Central memory CD8-positive, alpha-beta T cell (primary cell): ENCODE measurements around the gene INTS6.

Experiments
- ATAC-seq: fragments of 150-1000 bp; cut with Tn5 transposase; replicated peaks from 2 replicates; pipeline ENCODE4 v1.10.0; 2022; ENCODE audit warnings: mild to moderate bottlenecking, moderate FRiP score, moderate number of reproducible peaks; ENCODE audit not compliant: poor library complexity, severe bottlenecking; ENCODE audit errors: extremely low read depth
- DNase-seq, 2 donors: peaks; one replicate each; pipeline ENCODE4 v3.0.0; 2021; ENCODE audit warnings: low spot score in 2 of 2
- H3K27ac Mint-ChIP-seq: one replicate; pipeline ENCODE4 v1.8.0; 2022; ENCODE audit warnings: low read depth, mild to moderate bottlenecking, moderate library complexity, mixed read lengths
- H3K27me3 Mint-ChIP-seq: one replicate; pipeline ENCODE4 v1.8.0; 2022; ENCODE audit warnings: mixed read lengths
- H3K36me3 Mint-ChIP-seq: one replicate; pipeline ENCODE4 v1.8.0; 2022; ENCODE audit warnings: mild to moderate bottlenecking, moderate library complexity, mixed read lengths; ENCODE audit not compliant: insufficient read depth
- H3K4me1 Mint-ChIP-seq: one replicate; pipeline ENCODE4 v1.8.0; 2022; ENCODE audit warnings: mixed read lengths
- H3K4me3 Mint-ChIP-seq: one replicate; pipeline ENCODE4 v1.8.0; 2022; ENCODE audit warnings: mild to moderate bottlenecking, moderate library complexity, mixed read lengths
- H3K9me3 Mint-ChIP-seq: one replicate; pipeline ENCODE4 v1.8.0; 2022; ENCODE audit warnings: mixed read lengths

The INTS6 gene

DNA sequence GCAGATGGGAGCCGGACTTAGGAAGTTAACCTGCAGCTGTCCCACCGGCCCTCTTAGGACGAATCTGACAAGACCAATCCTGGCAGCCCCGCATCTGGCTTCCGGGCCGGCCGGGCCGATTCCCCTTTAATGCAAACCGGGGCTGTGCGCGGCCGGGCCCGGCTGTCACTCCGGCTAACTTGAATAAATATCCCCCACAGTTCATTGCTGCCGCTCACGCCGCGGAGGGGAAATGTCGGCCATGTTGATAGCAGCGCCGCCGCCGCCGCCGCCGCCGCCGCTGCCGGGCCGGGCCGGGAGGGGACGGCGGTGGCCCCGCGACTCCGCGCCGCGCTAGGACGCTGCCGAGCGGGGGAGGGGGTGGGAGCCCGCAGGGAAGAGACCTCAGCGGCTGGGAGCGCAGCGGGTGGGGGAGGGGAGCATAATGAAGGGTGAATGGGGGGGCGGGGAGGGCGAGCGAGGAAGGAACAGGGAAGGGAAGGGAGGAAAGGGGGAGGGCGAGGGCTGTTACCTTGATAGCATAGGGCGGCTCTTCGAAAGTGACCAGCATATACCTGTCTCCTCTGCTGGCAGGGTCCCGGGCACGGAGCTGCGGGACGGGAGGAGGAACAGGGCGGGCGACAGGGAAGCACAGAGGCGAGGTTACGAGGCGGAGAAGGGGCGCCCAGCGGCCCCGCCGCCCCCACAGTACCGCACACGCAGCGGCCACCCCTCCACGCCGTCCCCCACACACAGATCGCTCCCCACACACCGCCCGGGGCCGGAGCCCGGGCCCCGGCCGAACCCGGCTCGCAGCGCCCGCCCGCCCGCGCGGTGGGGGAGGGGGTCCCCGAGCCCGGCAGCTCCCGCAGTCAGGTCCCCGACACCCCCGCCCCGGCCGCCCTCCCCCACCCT lies 1.1 kb downstream of the INTS6 start:
- peak overlapping the region; percentile 81 for H3K4me3 Mint-ChIP-seq
- peaks cover 36% of the 10 kb centered on the region for H3K4me1 Mint-ChIP-seq
- ATAC-seq (peak; percentile 15), DNase-seq (peak; percentile 59 to 66)
- H3K27ac Mint-ChIP-seq: peak overlapping the region; percentile 94
- no peaks in the 10 kb centered on the region for H3K27me3 Mint-ChIP-seq
- H3K9me3 Mint-ChIP-seq: no peaks in the 10 kb centered on the region
- H3K36me3 Mint-ChIP-seq: peaks cover 32% of the 10 kb centered on the region

DNA sequence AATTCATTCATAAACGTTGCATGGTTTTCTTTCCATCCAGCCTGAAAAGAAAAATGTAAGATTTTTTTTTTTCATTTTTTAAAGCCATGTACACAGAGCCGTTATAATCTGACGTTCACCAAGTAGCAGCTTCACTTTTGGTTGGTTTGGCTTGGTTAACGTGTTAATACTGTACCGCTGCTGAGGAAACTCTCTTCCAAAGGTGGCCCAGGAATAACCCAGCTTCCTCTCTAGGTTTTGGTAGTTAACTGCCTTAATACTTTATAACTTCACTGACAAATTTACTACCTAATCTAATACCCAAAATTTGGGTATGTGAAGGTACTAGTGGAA lies 1.7 kb downstream of the INTS6 start:
- no peaks in the 10 kb centered on the region for H3K9me3 Mint-ChIP-seq
- ATAC-seq: no peak
- peaks cover 37% of the 10 kb centered on the region for H3K36me3 Mint-ChIP-seq
- H3K4me1 Mint-ChIP-seq: peaks cover 36% of the 10 kb centered on the region
- peak overlapping the region; percentile 81 for H3K4me3 Mint-ChIP-seq
- DNase-seq: no peak
- H3K27me3 Mint-ChIP-seq: no peaks in the 10 kb centered on the region
- peak overlapping the region; percentile 94 for H3K27ac Mint-ChIP-seq

DNA sequence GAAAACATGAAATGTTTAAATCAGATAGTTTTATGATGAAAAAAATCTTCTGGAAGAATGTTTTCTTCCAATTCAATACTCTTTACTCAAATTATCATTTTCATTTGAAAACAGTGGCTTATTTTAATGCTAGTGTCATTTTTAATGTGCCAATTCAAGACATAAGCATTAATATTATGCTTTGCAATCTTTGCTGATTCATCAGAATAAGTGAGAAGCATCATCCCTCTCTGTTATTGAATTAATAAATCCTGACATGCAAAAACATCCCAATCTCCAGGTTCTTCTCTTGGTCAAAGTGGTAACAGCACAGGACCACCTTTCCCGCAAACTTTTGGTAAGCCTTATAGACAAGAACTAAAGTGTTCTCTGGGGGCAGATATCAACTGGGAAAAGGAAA lies 3.8 kb downstream of the INTS6 start:
- DNase-seq: no peak
- no peaks in the 10 kb centered on the region for H3K9me3 Mint-ChIP-seq
- H3K27me3 Mint-ChIP-seq: no peaks in the 10 kb centered on the region
- H3K27ac Mint-ChIP-seq: peak overlapping the region; percentile 66
- H3K4me1 Mint-ChIP-seq: peaks cover 18% of the 10 kb centered on the region
- ATAC-seq: no peak
- peaks cover 36% of the 10 kb centered on the region for H3K36me3 Mint-ChIP-seq
- H3K4me3 Mint-ChIP-seq: no peak overlapping the region

DNA sequence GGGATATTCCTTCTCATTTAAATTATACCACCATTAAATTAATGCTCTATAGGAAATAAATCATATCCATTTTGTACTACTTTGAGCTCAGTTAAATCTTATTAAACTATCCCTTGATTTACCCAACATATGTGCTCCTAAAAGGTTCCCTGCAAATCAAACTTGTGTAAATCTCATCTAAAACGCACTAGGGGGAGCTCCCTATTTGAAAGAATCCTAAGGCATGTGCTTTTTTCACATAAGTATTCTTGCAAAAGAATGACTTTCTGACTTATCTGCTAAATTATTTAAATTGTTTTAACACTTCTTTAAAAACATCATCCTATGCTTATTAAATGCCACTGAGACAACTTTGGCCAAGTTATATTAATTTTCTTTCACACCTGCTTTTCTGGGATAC lies 7.9 kb downstream of the INTS6 start:
- DNase-seq: no peak
- no peak for ATAC-seq
- peaks cover 12% of the 10 kb centered on the region for H3K4me1 Mint-ChIP-seq
- no peaks in the 10 kb centered on the region for H3K9me3 Mint-ChIP-seq
- no peaks in the 10 kb centered on the region for H3K27me3 Mint-ChIP-seq
- H3K36me3 Mint-ChIP-seq: peaks cover 9% of the 10 kb centered on the region
- no peak overlapping the region for H3K27ac Mint-ChIP-seq
- H3K4me3 Mint-ChIP-seq: no peak overlapping the region

DNA sequence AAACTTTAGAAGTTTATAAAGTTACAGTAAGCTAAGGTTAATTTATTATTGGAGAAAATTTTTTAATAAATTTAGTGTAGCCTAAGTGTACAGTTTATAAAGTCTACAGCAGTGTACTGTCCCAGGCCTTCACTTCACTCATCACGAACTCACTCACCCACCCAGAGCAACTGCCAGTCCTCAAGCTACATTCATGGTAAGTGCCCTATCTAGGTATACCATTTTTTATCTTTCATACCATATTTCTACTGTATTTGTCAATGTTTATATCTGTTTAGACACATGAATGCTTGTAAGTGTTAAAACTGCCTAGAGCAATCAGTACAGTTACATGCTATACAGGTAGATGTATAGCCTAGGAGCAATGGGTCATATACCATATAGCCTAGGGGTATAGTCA lies 12.5 kb downstream of the INTS6 start:
- H3K27ac Mint-ChIP-seq: no peak overlapping the region
- H3K27me3 Mint-ChIP-seq: no peaks in the 10 kb centered on the region
- no peak overlapping the region for H3K4me3 Mint-ChIP-seq
- peaks cover 5% of the 10 kb centered on the region for H3K4me1 Mint-ChIP-seq
- peaks cover 3% of the 10 kb centered on the region for H3K36me3 Mint-ChIP-seq
- no peak for ATAC-seq
- H3K9me3 Mint-ChIP-seq: no peaks in the 10 kb centered on the region
- no peak for DNase-seq

DNA sequence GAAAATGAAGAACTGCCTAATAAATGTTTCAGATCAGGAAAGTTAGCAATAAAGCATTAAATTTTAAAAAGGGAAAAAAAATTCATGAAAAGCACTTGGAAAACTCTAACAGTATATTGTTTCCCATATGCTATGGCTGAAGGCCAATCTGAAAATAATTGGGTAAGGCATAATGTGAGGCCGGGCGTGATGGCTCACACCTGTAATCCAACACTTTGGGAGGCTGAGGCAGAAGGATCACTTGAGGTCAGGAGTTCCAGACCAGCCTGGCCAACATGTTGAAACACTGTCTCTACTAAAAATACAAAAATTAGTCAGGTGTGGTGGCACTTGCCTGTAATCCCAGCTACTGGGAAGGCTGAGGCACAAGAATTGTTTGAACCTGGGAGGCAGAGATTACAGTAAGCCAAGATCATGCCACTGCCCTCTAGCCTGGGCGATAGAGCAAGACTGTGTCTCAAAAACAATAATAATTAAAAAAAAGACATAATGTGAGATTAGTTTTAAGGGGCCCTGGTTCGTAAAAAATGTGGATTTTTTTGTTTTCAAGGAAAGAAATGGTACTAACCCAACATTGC lies 15.2 kb downstream of the INTS6 start:
- H3K27me3 Mint-ChIP-seq: no peaks in the 10 kb centered on the region

DNA sequence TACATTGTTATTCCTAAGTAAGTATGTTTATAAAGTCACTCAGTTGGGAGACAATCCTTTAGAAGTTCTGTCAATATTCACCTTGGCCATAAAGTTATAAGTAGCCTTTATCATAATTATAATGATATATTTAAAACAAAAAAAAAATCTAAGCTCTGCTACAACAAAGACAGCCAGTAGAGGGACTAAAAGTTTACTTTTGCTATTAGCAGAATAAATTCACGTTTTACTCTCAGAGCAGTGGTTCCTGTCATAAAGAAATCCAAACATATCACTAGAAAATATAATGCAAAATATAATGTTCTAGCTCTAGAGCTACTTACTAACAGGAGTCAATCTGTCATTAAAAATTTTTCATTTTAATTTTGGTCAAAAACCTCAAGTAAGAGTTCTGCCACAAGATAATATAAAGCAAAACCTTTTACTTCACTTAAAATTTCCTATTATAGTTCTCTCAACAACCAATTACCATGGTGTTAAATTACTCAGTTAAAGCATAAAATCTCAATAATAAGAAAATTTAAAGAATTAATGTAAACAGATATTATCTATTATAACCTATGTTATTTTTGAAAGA lies 17.7 kb downstream of the INTS6 start:
- Mint-ChIP-seq H3K4me1 (peaks cover 9% of the 10 kb centered on the region), H3K36me3 (peaks cover 6% of the 10 kb centered on the region), H3K27me3 (no peaks in the 10 kb centered on the region), H3K4me3 (no peak overlapping the region), H3K27ac (no peak overlapping the region), H3K9me3 (no peaks in the 10 kb centered on the region)
- no peak for ATAC-seq
- DNase-seq: no peak

More for the DNA sequence above, 15.2 kb downstream of the INTS6 start:
- H3K4me3 Mint-ChIP-seq: no peak overlapping the region
- ATAC-seq (no peak), DNase-seq (no peak)
- H3K27ac Mint-ChIP-seq: peak overlapping the region; percentile 24
- H3K9me3 Mint-ChIP-seq: no peaks in the 10 kb centered on the region
- H3K4me1 Mint-ChIP-seq: peaks cover 5% of the 10 kb centered on the region
- peaks cover 3% of the 10 kb centered on the region for H3K36me3 Mint-ChIP-seq

DNA sequence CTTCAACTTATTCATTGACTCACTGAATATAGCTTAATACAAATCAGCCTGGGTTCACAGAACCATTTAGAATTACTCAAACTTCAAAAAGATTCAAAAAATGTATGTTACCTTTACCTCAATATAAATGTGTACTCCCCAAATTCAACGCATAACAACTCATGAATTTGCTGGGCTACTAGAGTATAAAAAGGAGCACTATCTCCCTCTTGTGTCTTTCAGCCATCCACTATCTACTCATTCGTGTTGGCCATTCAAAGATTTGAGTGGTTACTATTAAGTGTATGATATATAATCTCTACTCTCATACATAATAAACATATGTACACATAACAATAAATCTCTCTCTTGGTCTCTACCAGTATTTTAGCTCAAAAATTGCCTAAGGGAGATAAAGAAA lies 20.3 kb downstream of the INTS6 start:
- Mint-ChIP-seq H3K36me3 (peaks cover 24% of the 10 kb centered on the region), H3K4me3 (no peak overlapping the region), H3K27ac (no peak overlapping the region), H3K27me3 (no peaks in the 10 kb centered on the region), H3K9me3 (no peaks in the 10 kb centered on the region), H3K4me1 (peaks cover 26% of the 10 kb centered on the region)
- ATAC-seq: no peak
- DNase-seq: no peak

DNA sequence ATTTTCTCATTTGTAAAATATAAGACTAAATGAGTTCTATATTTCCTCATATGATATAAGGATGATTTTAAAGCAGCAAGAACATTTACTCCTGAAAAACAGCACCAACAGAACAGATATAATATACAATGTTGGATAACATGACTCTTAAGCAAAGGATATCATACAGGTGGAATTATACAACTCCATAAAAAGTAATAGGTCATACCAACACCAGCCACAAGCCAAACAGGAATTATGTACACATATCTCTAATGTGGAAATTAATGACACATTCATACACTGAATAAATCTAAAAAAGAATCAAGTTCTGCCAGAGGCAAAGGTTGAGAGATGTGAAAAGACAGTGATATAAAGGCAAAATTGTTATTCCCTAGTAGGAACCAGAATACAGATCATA lies 25.9 kb downstream of the INTS6 start:
- ATAC-seq (no peak), DNase-seq (no peak)
- H3K36me3 Mint-ChIP-seq: peaks cover 26% of the 10 kb centered on the region
- H3K4me1 Mint-ChIP-seq: peaks cover 68% of the 10 kb centered on the region
- H3K4me3 Mint-ChIP-seq: no peak overlapping the region
- no peaks in the 10 kb centered on the region for H3K27me3 Mint-ChIP-seq
- no peaks in the 10 kb centered on the region for H3K9me3 Mint-ChIP-seq
- H3K27ac Mint-ChIP-seq: no peak overlapping the region

DNA sequence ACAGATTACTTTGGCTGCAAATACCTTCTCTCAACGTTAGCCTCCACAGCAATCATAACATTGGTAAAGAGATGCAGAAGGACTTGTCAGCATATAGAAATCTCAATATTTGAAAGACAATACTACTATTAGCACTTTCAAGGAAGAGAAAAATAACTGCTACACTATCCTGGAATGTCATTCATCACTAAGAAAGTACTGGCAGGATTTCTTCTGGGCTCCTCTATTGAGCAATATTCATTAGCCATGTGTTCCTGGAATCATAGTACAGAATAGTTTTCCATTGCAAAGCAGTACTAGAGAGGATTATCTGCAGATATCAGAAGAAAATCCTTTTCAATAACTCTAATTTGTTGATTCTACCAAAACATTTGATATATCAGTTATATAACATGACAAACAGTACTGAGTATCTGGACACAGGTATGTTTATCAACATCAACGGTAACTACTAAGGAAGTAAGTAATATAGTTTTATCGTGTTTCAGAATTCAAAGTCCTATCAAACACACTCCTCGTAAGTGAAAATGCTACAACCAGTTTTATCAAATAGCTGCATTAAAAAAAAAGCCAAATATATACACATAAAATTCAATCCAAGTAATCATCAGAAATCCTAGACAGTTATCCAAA lies 27.3 kb downstream of the INTS6 start:
- no peaks in the 10 kb centered on the region for H3K27me3 Mint-ChIP-seq
- H3K36me3 Mint-ChIP-seq: peaks cover 25% of the 10 kb centered on the region
- no peak overlapping the region for H3K27ac Mint-ChIP-seq
- ATAC-seq (no peak), DNase-seq (no peak)
- H3K4me3 Mint-ChIP-seq: no peak overlapping the region
- H3K9me3 Mint-ChIP-seq: no peaks in the 10 kb centered on the region
- H3K4me1 Mint-ChIP-seq: peaks cover 75% of the 10 kb centered on the region

DNA sequence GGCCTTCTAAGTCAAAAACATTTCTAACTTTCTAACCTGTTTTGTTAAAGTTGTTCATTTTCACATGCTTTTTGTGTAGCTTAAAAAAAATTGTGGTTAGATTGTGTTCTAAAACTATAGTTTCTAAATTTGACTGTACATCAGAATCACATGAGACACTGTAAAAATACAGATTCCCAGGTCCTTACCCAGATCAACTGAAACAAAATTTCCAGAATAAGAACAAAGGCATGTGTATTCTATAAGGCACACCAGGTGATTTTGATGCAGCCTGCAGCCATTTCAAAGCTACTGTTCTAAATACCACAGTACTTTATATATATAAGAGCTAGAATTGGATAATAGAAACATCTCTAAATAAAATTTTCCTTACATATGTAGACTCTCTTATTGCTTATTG lies 29.1 kb downstream of the INTS6 start:
- DNase-seq (no peak), ATAC-seq (no peak)
- Mint-ChIP-seq H3K4me3 (no peak overlapping the region), H3K36me3 (peaks cover 17% of the 10 kb centered on the region), H3K27ac (no peak overlapping the region), H3K9me3 (no peaks in the 10 kb centered on the region), H3K27me3 (no peaks in the 10 kb centered on the region), H3K4me1 (peaks cover 75% of the 10 kb centered on the region)

DNA sequence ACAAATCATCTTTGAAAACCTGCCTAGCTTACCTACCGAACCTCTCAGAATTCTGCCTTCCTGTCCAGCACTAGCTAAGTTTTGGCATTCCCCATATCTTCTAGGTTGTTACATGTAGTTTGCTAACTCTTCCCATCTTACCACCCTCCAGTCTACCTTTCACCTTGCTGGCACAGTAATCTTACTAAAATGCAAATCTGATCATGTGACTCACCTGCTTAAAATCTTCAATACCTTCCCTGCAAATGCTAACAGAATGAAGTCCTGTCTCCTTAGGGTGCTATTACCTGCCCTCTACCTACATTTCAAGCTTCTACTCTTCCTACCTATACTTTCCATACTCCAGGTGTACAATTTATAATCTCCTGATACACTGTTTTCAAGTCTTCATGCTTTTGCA lies 30.4 kb downstream of the INTS6 start:
- Mint-ChIP-seq H3K9me3 (no peaks in the 10 kb centered on the region), H3K27me3 (no peaks in the 10 kb centered on the region), H3K4me3 (no peak overlapping the region), H3K36me3 (peaks cover 9% of the 10 kb centered on the region), H3K27ac (peak overlapping the region; percentile 1), H3K4me1 (peaks cover 65% of the 10 kb centered on the region)
- no peak for DNase-seq
- ATAC-seq: no peak
